GM19468 (cell line): ENCODE measurements around the gene ADGRF1.
"Not testable (repeated sequence)": the region's sequence is repeated elsewhere in the genome, so short reads cannot be mapped to it uniquely, and the experiment has no call there.

ENCODE experiments used
- ATAC-seq: cut with Tn5 transposase; IDR thresholded peaks from one replicate; pipeline ENCODE4 v1.9.1; 2021; ENCODE audit warnings: mild to moderate bottlenecking, moderate library complexity, moderate number of reproducible peaks; ENCODE audit not compliant: unreplicated experiment; ENCODE audit errors: extremely low read depth

ADGRF1 gene

GRCh38 chr6:47062346-47062745 is 20.2 kb upstream of the ADGRF1 start:
- ATAC-seq, result no peak

- no peak for ATAC-seq
Observed at GRCh38 chr6:47061309-47062300, 19.5 kb upstream of the ADGRF1 start.

GRCh38 chr6:47059216-47059885 is 17.2 kb upstream of the ADGRF1 start:
- ATAC-seq, result no peak

DNA sequence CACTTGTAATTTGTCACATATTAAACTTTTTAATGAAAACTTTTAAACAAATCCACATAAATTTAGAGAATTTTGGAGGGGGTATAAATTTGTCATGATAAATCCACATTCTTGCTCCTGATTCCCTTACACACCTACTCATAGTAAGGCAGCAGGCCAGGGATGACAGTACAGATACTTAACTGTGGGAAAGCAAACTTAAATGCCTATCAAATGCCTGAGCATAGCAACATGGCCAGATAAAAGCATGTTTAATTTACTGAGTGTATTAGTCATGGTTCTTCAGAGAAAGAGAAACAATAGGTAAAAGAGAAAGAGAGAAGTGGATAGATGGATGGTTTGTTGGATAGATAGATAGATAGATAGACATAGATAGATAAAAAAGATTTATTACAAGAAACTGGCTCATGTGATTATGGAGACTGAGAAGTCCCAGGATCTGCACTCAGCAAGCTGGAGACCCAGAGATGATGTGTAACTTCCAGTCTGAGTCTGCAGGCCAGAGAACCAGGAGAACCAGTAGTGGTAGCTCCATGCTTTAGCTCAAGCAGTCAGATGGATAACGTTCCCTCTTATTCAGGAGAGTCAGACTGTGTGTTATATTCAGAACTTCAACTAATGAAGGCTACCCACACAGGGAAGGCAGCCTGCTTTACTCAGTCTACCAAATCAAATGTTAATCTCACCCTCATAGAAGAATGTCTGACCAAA is 15.9 kb upstream of the ADGRF1 start:
- ATAC-seq, result no peak

DNA sequence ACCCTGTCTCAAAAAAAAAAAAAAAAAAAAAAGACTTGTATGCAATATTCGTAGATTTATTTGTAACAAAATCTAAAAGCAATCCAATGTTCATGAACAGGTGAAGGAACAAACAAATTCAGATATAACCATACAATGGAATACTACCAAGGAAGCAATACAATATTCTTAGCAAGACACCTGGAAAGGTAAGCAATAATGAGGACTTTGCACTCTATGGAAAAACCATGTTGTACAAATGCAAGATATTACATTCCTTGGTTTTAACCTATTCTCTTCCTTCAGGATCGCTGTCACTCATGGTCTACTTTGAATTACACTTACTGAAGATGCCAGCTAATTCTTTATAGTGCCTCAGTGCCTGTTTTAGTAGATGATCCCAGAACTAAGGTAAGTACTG is 14.7 kb upstream of the ADGRF1 start:
- no peak for ATAC-seq

GRCh38 chr6:47054302-47054701 is 12.2 kb upstream of the ADGRF1 start:
- not testable (repeated sequence) for ATAC-seq

DNA sequence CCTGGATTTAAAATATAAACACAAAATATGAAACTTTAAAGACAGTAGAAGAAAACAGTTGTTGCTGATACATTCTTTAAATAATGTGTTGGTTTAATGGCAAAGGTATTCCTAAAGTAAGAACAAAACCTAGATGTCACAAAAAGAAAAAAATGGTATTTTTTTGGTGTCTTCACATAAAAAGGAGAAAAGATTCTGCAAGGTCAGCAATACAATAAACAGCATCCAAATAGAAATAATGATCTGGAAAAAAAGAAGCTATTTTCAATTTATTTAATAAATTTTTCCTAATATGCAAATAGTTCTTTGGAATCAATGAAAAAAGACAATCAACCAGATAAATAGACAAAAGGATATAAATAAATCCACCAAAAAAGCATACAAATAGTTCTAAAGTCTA is 6.5 kb upstream of the ADGRF1 start:
- ATAC-seq, result no peak

GRCh38 chr6:47047479-47048407 is 5.6 kb upstream of the ADGRF1 start:
- peak; percentile 57 for ATAC-seq

- ATAC-seq, result no peak
Observed at GRCh38 chr6:47047097-47047478, 5.0 kb upstream of the ADGRF1 start.

GRCh38 chr6:47044397-47044796 is 2.3 kb upstream of the ADGRF1 start:
- no peak for ATAC-seq

GRCh38 chr6:47043286-47043685 is 1.2 kb upstream of the ADGRF1 start:
- no peak for ATAC-seq

DNA sequence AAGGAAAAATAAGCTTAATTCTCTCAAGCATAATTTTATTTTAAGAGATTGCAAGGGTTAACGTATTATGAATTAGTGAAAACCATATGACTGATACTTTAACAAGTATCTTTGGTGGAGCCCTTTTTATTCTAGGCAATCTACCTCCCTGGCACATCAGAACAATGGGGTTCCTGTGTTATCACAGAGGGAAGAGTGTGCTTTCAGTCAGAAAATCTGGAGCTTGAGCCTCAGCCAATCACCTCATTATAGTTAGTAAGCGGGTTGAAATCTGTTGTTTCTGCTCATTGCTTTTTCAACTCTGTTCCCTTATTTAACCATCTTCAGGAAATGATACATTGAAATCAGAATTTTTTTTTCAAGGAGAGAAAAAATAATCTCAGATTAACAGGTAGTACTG is 391 bp downstream of the ADGRF1 start:
- no peak for ATAC-seq

- ATAC-seq, result no peak
Observed at GRCh38 chr6:47034926-47035325, 7.2 kb downstream of the ADGRF1 start.

DNA sequence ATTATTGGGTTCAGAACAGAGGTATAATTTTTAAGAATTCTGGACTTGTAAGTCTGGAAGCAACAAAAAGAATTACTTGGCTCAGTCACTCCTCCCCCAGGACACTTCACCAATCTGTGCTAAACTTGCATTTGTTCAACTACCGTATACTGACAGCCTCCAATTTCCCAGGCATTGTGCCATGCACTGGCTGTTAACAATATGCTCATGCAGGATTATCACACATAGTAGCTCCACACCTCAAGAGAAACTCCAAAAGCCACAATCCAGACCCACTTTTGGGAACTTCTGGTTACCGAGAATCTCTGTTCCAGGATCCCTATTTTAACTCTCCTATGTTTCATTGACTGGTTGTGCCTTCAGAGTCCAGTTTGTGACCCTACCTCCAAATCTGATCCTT is 7.7 kb downstream of the ADGRF1 start:
- ATAC-seq, result no peak

GRCh38 chr6:47032974-47033765 is 9.0 kb downstream of the ADGRF1 start:
- ATAC-seq, result no peak

DNA sequence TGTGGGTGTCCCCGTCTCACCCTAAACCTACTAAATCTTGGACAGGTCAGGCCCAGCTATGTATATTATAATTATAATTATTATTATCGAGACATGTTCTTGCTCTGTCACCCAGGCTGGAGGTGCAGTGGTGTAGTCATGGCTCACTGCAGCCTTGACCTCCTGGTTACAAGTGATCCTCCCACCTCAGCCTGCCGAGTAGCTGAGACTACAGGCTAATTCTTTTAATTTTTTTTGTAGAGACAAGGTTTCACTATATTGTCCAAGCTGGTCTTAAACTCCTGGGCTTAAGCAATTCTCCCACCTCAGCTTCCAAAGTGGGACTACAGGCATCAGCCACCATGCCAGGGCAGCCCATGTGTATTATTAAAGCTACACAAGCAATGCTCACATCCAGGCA is 10.5 kb downstream of the ADGRF1 start:
- no peak for ATAC-seq

- no peak for ATAC-seq
Observed at GRCh38 chr6:47029865-47030561, 12.1 kb downstream of the ADGRF1 start.

GRCh38 chr6:47028835-47029360 is 13.2 kb downstream of the ADGRF1 start:
- no peak for ATAC-seq
